NCI-H2227 treated with DMSO at 0.1 percent for 48 hours (cell line): ENCODE results near the gene PGP.
A peak's percentile ranks its signal among the peaks of the same experiment; 100 is the strongest.

Source experiments
- DNase-seq: peaks from one replicate; lab custom pipeline; 2025; lab: John Stamatoyannopoulos, UW

The PGP gene

DNA sequence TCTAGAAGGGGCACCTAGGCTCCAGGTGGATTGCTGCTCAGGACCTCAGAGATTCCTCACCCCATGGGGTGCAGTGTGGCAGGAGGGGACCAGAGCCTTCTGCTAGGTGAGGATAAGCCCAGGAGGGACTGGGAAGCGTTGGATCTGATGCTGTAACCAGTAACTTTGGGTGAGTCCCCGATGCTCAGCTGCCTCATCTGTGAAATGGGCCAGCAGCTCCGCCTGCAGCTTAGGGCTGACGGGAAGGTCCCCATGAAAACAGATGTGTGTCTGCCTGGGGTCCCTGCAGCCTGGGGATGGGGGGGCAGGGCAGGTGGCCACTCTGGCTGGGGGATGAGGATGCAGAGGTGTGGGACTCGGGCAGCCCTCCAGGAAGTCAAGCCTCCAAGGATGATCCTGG, 15.5 kb downstream of the PGP start:
- DNase-seq: no peak

DNA sequence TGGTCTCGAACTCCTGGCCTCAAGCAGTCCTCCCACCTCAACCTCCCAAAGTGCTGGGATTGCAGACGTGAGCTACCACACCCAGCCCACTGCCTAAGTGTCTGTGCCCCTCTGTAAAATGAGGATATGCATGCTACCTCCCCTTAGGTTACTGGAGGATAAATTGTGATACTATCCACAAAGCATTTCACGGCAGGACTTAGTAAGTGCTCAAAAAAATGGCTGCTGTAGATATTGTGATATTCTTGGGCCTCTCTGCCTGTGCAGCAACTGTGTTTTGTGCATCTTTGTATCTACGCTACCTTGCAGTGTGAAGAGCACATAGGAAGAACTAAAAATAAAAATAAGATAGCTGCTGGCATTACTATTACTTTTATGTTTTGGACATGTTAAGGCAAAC, 16.4 kb downstream of the PGP start:
- no peak for DNase-seq

GRCh38 chr16:2197765-2198164, 16.9 kb downstream of the PGP start:
- DNase-seq: no peak

DNA sequence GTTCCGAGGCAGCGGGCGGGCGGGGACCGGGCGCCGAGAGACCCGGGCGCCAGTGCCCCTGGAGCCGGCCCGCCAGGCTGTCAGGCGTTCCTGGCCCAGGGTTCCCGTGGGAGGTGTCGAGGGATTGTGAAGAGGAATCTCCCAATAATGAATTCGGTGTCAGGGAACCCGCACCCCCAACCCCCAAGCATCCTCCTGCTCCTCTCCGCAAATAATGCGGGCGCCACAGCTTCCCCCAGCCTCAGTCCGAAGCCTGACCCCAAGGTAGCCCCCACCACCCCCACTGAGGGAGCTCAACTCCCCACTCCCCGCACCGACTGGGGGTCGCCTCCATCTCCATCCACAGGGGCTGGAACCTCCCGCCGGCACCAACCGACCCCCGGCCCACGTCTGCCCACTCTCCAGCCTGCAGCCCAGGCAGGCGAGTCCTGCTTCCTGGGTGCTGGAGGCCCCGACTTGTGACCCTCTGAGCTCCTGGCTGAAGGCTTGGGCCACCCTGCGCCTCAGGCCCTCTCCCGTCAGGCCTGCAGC, 17.6 kb downstream of the PGP start:
- DNase-seq: no peak

DNA sequence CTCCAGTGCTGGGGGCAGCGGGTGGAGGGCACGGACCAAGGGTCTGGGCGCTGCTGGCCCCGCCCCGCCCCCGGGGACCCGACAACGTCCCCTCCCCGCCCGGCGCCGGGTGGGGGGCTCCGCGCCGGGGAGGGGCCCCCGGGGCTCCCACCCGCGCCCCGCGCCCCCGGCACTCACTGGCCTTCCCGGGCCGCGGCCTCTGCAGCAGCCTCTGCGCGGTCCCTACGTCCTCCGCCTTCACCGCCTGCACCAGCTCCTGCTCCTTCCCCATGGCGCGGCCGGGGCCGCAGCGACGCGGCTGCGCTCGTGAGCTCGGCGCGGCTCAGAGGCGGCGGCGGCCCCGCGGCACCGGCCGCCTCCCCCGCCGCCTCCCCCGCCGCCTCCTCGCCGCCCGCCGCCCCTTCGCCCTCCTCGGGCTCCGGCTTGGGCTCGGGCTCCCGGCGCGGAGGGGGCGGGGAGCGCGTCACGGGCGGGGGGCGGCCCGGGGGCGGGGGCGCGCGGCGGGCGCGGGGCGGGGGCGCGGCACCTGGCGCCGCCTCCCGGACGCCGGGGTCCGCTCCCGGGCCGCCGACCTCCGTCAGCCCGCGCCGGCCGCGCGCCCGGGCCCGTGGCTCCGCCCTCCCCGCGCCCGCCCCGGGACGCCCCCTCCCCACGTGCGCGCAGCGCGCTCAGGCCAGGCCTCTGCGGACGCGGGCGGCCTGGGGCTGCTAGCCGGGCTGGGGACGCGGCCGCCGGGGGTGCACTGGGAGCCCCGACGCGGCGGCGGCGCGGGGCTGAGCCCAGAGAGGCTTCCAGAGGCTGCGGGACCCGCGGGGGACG, 18.3 kb downstream of the PGP start, which contains the start of gene CASKIN1:
Gene CASKIN1, minus strand, starts transcription at position 444 of the 819 bp plus-strand sequence. Its CDS starts 173 bp downstream, at position 271.
- DNase-seq: no peak

DNA sequence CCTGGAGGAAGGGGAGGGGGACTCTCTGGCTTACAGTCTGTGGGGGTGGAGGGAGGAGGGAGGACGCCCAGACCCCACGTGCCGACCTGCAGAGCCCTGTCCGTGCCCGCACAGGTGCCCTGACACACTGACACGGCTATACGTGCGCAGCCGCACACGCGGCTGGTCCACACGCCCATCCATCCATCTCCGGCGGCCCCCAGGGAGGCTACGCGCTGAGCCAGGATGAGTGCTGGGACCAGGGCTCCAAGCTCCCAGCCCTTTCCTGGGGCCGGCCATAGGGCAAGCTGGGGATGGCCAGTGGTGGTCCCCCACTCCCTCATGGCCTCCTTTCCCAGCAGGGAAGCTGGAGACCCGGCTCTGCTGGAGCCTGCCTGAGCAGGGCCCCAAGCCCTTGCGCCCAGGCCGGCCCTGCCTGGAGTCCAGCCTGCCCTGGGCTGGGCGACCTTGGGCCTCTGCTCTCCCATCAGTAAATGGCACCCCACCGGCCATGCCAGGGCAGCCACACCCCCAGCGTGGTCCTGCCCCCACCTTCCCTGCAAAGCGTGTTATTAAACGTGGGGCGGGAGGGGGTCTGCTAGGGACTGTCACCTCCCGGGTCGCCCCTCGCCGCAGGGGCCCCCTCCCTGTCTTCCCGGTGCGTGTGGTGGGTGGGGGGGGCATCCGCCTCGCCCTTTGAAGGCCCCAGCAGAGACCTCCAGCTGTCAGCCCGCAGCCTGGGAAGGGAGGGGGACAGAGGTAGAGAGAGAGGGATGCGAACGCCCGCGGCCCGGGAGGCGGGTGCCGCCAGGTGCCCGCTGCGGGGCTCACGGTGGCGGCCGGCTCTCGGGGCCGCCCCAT, 19.1 kb downstream of the PGP start:
- DNase-seq: no peak

DNA sequence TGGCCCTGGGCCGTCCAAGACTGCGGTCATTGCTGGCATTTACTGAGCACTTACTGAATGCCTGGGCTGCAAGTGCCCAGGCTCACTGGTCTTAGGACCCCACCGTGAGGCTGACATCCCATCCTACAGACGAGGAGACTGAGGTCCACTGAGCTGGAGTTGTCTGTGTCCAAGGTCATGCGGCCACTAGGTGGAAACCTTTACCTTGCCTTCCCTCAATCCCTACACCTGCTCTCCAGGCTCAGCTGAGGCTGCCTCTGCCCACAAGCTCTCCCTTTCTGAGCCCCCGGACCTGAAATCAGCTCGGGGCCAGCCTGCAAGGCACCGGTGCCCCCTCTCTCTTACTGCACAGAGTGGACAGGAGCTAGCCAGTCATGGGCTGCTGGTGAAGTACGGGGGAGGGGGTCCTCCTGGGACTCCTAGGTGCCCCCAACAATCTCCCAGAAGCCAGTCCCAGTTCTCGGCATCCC, 19.8 kb downstream of the PGP start:
- no peak for DNase-seq

DNA sequence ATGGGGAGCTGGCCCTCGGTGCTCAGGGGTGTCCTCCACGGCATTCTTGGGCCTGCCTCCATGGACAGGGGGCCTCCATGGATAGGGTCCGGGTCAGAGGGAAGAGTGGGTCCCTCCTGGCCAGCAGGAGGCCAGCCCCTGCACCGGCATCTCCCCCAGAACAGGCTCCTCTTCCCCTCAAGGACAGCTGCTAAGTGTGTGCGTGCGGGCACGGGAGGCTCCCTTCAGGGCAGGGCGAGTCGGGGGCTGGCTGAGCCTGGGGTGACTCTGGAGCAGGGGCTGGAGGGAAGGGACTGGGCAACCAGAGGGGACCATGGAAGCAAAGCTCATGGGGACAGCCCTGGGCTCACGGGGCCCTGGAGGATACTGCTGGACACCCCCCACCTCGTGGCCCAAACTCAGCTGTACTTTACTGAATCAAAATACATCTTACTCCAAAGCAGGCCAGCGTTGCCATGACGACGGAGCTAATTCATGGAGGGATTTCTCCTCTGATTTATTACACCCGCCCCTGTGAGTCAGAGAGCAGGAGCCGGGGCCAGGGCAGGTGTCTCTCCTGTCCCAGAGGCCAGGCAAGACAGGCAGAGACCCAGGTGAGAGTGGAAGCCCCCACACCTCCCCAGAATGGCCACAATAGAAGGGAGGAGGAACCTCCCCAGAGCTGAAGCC, 20.3 kb downstream of the PGP start:
- DNase-seq: peak; percentile 56

GRCh38 chr16:2191446-2191706, 23.3 kb downstream of the PGP start:
- no peak for DNase-seq

DNA sequence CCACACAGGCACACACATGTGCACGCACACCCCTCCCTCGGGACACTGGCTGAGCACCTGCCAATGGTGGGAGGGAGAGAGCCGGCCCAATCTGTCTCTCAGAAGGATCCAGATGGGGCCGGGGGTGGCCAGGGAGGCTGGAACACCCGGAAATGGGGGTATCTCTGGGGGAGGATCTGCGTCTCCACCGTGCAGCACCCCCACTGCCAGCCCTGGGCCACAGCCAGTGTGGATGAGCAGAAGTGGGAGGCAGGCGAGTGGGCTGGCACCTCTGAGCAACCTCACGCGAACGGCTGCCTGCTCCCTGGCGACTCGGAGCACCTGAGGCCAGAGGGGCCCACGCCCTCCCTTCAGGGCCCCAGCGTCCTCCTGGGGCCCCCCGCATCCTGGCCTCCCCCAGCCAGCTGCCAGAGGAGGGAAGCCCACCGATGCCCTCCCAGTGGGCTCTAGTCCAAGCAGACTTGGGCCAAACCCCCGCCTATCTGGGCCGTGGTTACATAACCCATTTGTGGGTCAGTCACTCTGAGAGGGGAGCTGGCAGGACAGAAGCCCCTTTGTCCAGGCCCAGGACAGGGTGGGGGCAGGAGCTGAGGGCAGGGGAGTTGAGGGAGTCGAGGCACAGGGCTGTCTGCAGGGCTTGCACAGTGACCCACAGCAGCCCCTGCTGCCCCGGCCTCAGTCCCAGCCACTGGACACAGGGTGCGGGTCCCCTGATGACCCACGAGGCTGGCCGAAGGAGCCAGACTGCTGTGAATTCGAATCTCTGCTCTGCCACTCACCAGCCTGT, 23.8 kb downstream of the PGP start:
- no peak for DNase-seq

- DNase-seq: no peak
Observed at GRCh38 chr16:2190002-2190658, 24.5 kb downstream of the PGP start.

GRCh38 chr16:2189252-2189893, 25.3 kb downstream of the PGP start:
- DNase-seq: no peak

GRCh38 chr16:2188395-2188794, 26.2 kb downstream of the PGP start:
- DNase-seq: no peak

- DNase-seq: no peak
Observed at GRCh38 chr16:2187212-2187611, 27.4 kb downstream of the PGP start.

DNA sequence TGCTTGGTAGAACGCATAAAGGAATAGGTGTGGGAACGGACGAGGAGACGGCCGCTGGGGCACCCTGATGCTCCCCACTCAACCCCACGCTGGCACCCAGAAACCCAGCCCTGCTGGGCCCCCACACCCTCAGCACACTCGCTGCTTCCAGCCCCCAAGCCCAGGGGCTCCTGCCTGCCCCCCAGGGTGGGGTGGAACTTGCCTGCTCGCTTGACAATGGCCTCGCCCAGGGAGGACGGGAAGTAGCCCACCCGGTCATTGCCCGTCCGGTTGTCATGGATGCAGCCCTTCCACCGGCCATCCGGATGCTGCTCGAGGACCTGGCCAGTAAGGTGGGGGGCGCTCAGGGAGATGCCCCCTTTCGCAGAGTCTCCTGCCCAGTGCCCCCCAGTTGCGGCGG, 28.1 kb downstream of the PGP start:
- DNase-seq: no peak

DNA sequence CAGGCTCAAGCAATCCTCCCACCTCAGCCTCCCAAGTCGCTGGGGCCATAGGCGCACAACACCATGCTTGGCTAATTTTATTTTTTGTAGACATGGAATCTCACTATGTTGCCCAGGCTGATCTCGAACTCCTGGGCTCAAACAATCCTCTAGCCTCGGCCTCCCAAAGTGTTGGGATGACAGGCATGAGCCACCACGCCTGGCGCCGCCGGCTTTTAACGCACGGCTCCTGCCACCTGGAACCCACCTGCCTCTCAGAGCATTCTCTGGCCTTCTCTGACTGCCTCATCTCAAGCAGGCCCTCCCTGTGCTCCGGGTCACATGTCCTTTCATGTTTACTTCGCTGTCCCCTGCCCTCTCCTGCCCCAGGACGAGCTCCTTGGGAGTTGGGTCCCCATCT, 28.6 kb downstream of the PGP start:
- no peak for DNase-seq

DNA sequence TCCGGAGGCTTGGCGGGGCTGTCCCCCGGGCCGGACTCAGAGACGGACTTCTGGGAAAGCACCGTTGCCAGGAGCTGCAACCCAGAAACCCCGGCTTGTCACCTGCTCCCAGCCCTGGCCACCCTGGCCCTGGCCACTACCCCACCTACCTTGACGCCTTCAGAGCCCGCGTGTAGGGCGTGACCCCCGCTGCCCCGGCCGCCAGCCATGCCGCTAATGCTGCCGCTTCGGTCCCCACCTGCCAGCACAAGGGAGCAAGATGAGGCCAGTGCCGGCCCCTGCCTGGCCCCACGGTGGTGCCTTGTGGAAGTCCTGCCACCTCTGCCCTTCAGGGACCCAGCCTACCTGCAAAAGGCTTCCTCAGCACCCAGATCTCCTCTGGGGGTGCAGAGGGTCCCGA, 29.7 kb downstream of the PGP start:
- DNase-seq: no peak

- DNase-seq: no peak
Observed at GRCh38 chr16:2184346-2184745, 30.3 kb downstream of the PGP start.

GRCh38 chr16:2183671-2184070, 31.0 kb downstream of the PGP start:
- no peak for DNase-seq

GRCh38 chr16:2181952-2182351, 32.7 kb downstream of the PGP start:
- DNase-seq: no peak
